CD4-positive, alpha-beta T cell treated with Interleukin-4 for 1 hour (primary cell): ENCODE measurements around the gene PPP1R13L.

ENCODE experiments used
- DNase-seq, 2 donors: peaks; one replicate each; pipeline ENCODE4 v3.0.0-alpha.2; 2020 to 2022

Gene PPP1R13L

GRCh38 chr19:45406226-45407090 is 1.6 kb upstream of the PPP1R13L start, which contains the start of gene POLR1G:
TSS of gene POLR1G (plus strand) at chr19:45406644. CDS start at chr19:45406697, 53 bp downstream.
- DNase-seq: peak; percentile 74 to 85

GRCh38 chr19:45405435-45406225 is 761 bp upstream of the PPP1R13L start:
- DNase-seq: peak; percentile 86

- DNase-seq: peak; percentile 57 to 67
These were observed 900 bp downstream of the PPP1R13L start for GRCh38 chr19:45403781-45404556.

- DNase-seq: no peak
These were observed 1.6 kb downstream of the PPP1R13L start for GRCh38 chr19:45403272-45403671.

- DNase-seq: peak; percentile 18 to 32
These were observed 2.4 kb downstream of the PPP1R13L start for GRCh38 chr19:45402298-45403061.

- no peak for DNase-seq
These were observed 3.1 kb downstream of the PPP1R13L start for GRCh38 chr19:45401815-45402214.

GRCh38 chr19:45400192-45400591 is 4.7 kb downstream of the PPP1R13L start:
- no peak for DNase-seq

- no peak for DNase-seq
These were observed 8.8 kb downstream of the PPP1R13L start for GRCh38 chr19:45395821-45396617.

- no peak for DNase-seq
These were observed 12.8 kb downstream of the PPP1R13L start for GRCh38 chr19:45391871-45392665.

- no peak for DNase-seq
These were observed 13.5 kb downstream of the PPP1R13L start for GRCh38 chr19:45391346-45391745.

GRCh38 chr19:45385392-45386221 is 19.3 kb downstream of the PPP1R13L start:
- no peak for DNase-seq

GRCh38 chr19:45382426-45382825 is 22.4 kb downstream of the PPP1R13L start:
- DNase-seq: no peak

GRCh38 chr19:45380107-45380506 is 24.8 kb downstream of the PPP1R13L start:
- DNase-seq: no peak

- DNase-seq: no peak
These were observed 28.7 kb downstream of the PPP1R13L start for GRCh38 chr19:45376045-45376724.

GRCh38 chr19:45370410-45371204 is 34.3 kb downstream of the PPP1R13L start, which contains the start of gene ERCC2:
TSS of gene ERCC2 (minus strand) at chr19:45370573. CDS start at chr19:45370540, 33 bp downstream.
- peak; percentile 99 to 100 for DNase-seq

GRCh38 chr19:45368737-45369340 is 36.0 kb downstream of the PPP1R13L start:
- no peak for DNase-seq

GRCh38 chr19:45368127-45368526 is 36.7 kb downstream of the PPP1R13L start:
- DNase-seq: no peak
